HepG2 (cell line): ENCODE data around the gene IL3RA. TPM values are rescaled to one million over a fixed set of nuclear protein-coding genes. Genes with fewer than 3 reads are reported as not detected.

Experiments used
- ASH2L ChIP-seq: fragments of 300-600, 200-600 bp; sonication (generic); IDR thresholded peaks from 2 replicates; pipeline ENCODE4 v1.7.0; 2017; ENCODE audit warnings: low read depth, mild to moderate bottlenecking, moderate library complexity, mixed read lengths, low read length; ENCODE audit not compliant: insufficient read length
- CCAR2 ChIP-seq: fragments of 200-400 bp; formaldehyde crosslinking; optimal IDR thresholded peaks from 2 replicates; pipeline ENCODE3; 2018; ENCODE audit warnings: low read depth, mild to moderate bottlenecking, low read length, moderate library complexity
- GABPB1 ChIP-seq: IDR thresholded peaks from 2 replicates; pipeline ENCODE4 v1.6.1; 2016; ENCODE audit warnings: mild to moderate bottlenecking, missing genetic modification reagents, moderate library complexity, missing compliant biosample characterization
- HIVEP1 ChIP-seq: sonication (generic); formaldehyde crosslinking; IDR thresholded peaks from 2 replicates; pipeline ENCODE4 v1.4.0; 2020; ENCODE audit warnings: mild to moderate bottlenecking, missing genetic modification reagents
- HOXD1 ChIP-seq: sonication (generic); formaldehyde crosslinking; IDR thresholded peaks from 2 replicates; pipeline ENCODE4 v1.5.0; 2020; ENCODE audit warnings: missing genetic modification reagents
- PAWR ChIP-seq: sonication (generic); formaldehyde crosslinking; IDR thresholded peaks from 2 replicates; pipeline ENCODE4 v1.4.0; 2020; ENCODE audit warnings: missing genetic modification reagents, mild to moderate bottlenecking, borderline replicate concordance
- PRMT3 ChIP-seq: sonication (generic); formaldehyde crosslinking; IDR thresholded peaks from 2 replicates; pipeline ENCODE4 v1.8.1; 2022; ENCODE audit warnings: low read depth, mild to moderate bottlenecking, moderate library complexity, missing genetic modification reagents, borderline replicate concordance
- SMAD3 ChIP-seq: sonication (generic); formaldehyde crosslinking; IDR thresholded peaks from 2 replicates; pipeline ENCODE4 v1.4.0; 2020; ENCODE audit warnings: missing genetic modification reagents
- ZNF101 ChIP-seq: sonication (generic); formaldehyde crosslinking; IDR thresholded peaks from 2 replicates; pipeline ENCODE4 v1.4.0; 2020; ENCODE audit warnings: mild to moderate bottlenecking, low read depth, missing genetic modification reagents, borderline replicate concordance
- ZNF296 ChIP-seq: sonication (generic); formaldehyde crosslinking; conservative IDR thresholded peaks from 2 replicates; pipeline ENCODE4 v1.5.0; 2020; ENCODE audit warnings: mild to moderate bottlenecking, missing genetic modification reagents
- ZNF550 ChIP-seq: sonication (generic); formaldehyde crosslinking; IDR thresholded peaks from 2 replicates; pipeline ENCODE4 v1.4.0; 2020; ENCODE audit warnings: mild to moderate bottlenecking, missing genetic modification reagents, borderline replicate concordance
- ZSCAN12 ChIP-seq: sonication (generic); formaldehyde crosslinking; IDR thresholded peaks from 2 replicates; pipeline ENCODE4 v1.9.0; 2021; ENCODE audit warnings: mild to moderate bottlenecking, missing genetic modification reagents
- polyA plus RNA-seq, 8 experiments: library from polyadenylated mRNA; depleted of rRNA in 3 of 8; stranded (reverse) in 7 of 8; unstranded in 1 of 8; fragments of >200 nt; fragmentation: Illumina TruSeq in 4 of 8; extraction: Trizol in 4 of 8; gene quantifications; 2 replicates each; pipeline versions ENCODE4 v1.2.1 to v1.2.3, GENCODE V29; 2011 to 2016; ENCODE audit warnings: low read depth in 4 of 8, missing spikeins in 1 of 8, mixed read lengths in 1 of 8; ENCODE audit not compliant: insufficient read depth in 1 of 8
- total RNA-seq, 5 experiments: library from RNA; depleted of rRNA; stranded (reverse); fragments of >200 nt; fragmentation: Illumina TruSeq; extraction: Trizol; gene quantifications; 2 replicates each; pipeline ENCODE4 v1.2.3, GENCODE V29; 2016; ENCODE audit warnings: low read depth in 1 of 5
- TF ChIP-seq, protein P1 (sequence below): sonication (generic); formaldehyde crosslinking; IDR thresholded peaks from 2 replicates; pipeline ENCODE4 v1.5.1; 2020; ENCODE audit warnings: mild to moderate bottlenecking, missing genetic modification reagents, borderline replicate concordance
- TF ChIP-seq, protein P2 (sequence below), 2 experiments: sonication (generic) in 1 of 2; formaldehyde crosslinking in 1 of 2; IDR thresholded peaks; 2 replicates each; pipeline versions ENCODE4 v1.6.1 to v1.9.0; 2014 to 2022; ENCODE audit warnings: antibody characterized with exemption in 1 of 2, borderline replicate concordance in 1 of 2, inconsistent platforms in 1 of 2, low read depth in 1 of 2, missing genetic modification reagents in 1 of 2
- TF ChIP-seq, protein P3 (sequence below): sonication (generic); formaldehyde crosslinking; conservative IDR thresholded peaks from 2 replicates; pipeline ENCODE4 v1.8.0; 2022; ENCODE audit warnings: low read depth, missing genetic modification reagents

IL3RA gene
- total and polyA plus RNA-seq, 2 of the 13 experiments (the other 11 are each of a cell fraction or from before 2014, with no cell fraction given): not detected

DNA sequence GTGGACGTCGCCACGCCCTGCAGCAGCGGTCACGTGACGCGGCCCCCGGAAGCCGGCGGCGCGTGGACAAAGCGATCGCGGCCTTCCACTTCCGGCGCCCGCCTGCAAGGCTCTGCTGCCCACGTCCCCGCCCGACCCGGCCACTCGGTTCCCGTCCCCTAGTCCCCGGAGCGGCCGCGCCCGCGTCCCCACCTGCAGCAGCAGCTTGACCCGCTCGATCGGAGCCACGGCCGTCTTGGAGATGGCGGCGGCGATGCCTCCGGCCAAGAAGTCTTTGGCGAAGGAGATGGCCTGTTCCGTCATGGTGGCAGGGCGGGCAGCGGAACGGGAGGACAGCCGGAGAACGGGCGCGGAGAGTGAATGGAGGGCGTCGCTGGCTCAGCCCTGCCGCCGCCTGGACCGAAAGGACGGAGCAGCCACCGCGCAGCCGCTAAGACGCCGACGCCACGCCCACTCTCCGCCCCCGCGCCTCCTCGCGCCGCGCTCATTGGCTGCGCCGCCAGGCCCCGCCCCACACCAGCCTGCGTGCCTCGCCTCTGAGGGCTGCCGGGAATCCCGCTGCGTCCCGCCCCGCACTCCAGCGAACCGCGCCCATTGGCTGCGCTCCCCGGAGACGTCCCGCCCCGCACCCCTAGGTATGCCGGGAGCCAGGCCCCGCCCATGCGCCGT is 55.3 kb downstream of the IL3RA start, which contains the start of gene SLC25A6 (continued):
- TF ChIP-seq, protein P1, sequence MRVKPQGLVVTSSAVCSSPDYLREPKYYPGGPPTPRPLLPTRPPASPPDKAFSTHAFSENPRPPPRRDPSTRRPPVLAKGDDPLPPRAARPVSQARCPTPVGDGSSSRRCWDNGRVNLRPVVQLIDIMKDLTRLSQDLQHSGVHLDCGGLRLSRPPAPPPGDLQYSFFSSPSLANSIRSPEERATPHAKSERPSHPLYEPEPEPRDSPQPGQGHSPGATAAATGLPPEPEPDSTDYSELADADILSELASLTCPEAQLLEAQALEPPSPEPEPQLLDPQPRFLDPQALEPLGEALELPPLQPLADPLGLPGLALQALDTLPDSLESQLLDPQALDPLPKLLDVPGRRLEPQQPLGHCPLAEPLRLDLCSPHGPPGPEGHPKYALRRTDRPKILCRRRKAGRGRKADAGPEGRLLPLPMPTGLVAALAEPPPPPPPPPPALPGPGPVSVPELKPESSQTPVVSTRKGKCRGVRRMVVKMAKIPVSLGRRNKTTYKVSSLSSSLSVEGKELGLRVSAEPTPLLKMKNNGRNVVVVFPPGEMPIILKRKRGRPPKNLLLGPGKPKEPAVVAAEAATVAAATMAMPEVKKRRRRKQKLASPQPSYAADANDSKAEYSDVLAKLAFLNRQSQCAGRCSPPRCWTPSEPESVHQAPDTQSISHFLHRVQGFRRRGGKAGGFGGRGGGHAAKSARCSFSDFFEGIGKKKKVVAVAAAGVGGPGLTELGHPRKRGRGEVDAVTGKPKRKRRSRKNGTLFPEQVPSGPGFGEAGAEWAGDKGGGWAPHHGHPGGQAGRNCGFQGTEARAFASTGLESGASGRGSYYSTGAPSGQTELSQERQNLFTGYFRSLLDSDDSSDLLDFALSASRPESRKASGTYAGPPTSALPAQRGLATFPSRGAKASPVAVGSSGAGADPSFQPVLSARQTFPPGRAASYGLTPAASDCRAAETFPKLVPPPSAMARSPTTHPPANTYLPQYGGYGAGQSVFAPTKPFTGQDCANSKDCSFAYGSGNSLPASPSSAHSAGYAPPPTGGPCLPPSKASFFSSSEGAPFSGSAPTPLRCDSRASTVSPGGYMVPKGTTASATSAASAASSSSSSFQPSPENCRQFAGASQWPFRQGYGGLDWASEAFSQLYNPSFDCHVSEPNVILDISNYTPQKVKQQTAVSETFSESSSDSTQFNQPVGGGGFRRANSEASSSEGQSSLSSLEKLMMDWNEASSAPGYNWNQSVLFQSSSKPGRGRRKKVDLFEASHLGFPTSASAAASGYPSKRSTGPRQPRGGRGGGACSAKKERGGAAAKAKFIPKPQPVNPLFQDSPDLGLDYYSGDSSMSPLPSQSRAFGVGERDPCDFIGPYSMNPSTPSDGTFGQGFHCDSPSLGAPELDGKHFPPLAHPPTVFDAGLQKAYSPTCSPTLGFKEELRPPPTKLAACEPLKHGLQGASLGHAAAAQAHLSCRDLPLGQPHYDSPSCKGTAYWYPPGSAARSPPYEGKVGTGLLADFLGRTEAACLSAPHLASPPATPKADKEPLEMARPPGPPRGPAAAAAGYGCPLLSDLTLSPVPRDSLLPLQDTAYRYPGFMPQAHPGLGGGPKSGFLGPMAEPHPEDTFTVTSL: no peak
- TF ChIP-seq ZNF296 (CRISPR knock-in tag) (no peak), HIVEP1 (CRISPR knock-in tag) (peak; percentile 49; the same call in 1 of the 2 replicates), HOXD1 (CRISPR knock-in tag) (peak; percentile 49), GABPB1 (CRISPR knock-in tag) (peak; percentile 95), ASH2L (peak; percentile 93), ZNF101 (CRISPR knock-in tag) (no peak), PAWR (CRISPR knock-in tag) (no peak), SMAD3 (CRISPR knock-in tag) (no peak), ZSCAN12 (CRISPR knock-in tag) (no peak; the same call in 1 of the 2 replicates), ZNF550 (peak; percentile 30; the same call in 1 of the 2 replicates), CCAR2 (no peak), PRMT3 (CRISPR knock-in tag) (no peak)
- TF ChIP-seq, protein P2, sequence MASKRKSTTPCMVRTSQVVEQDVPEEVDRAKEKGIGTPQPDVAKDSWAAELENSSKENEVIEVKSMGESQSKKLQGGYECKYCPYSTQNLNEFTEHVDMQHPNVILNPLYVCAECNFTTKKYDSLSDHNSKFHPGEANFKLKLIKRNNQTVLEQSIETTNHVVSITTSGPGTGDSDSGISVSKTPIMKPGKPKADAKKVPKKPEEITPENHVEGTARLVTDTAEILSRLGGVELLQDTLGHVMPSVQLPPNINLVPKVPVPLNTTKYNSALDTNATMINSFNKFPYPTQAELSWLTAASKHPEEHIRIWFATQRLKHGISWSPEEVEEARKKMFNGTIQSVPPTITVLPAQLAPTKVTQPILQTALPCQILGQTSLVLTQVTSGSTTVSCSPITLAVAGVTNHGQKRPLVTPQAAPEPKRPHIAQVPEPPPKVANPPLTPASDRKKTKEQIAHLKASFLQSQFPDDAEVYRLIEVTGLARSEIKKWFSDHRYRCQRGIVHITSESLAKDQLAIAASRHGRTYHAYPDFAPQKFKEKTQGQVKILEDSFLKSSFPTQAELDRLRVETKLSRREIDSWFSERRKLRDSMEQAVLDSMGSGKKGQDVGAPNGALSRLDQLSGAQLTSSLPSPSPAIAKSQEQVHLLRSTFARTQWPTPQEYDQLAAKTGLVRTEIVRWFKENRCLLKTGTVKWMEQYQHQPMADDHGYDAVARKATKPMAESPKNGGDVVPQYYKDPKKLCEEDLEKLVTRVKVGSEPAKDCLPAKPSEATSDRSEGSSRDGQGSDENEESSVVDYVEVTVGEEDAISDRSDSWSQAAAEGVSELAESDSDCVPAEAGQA (IDR thresholded peaks at IDR 0.05; ENCODE audit: low read depth): no peak
- TF ChIP-seq, protein P2 (CRISPR knock-in tag; IDR thresholded peaks at IDR 0.05; ENCODE audit: borderline replicate concordance): 0 out of 2 replicates have a peak, but pooled peaks have one; percentile 71
- TF ChIP-seq, protein P3, sequence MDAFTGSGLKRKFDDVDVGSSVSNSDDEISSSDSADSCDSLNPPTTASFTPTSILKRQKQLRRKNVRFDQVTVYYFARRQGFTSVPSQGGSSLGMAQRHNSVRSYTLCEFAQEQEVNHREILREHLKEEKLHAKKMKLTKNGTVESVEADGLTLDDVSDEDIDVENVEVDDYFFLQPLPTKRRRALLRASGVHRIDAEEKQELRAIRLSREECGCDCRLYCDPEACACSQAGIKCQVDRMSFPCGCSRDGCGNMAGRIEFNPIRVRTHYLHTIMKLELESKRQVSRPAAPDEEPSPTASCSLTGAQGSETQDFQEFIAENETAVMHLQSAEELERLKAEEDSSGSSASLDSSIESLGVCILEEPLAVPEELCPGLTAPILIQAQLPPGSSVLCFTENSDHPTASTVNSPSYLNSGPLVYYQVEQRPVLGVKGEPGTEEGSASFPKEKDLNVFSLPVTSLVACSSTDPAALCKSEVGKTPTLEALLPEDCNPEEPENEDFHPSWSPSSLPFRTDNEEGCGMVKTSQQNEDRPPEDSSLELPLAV (CRISPR knock-in tag): no peak
